ENCODE measurements around the gene LRP11. TPM values are rescaled to one million over a fixed set of nuclear protein-coding genes. Genes with fewer than 3 reads are reported as not detected.

The LRP11 gene
- total RNA-seq, 1 donor from 2014 or later = 2.2 TPM

DNA sequence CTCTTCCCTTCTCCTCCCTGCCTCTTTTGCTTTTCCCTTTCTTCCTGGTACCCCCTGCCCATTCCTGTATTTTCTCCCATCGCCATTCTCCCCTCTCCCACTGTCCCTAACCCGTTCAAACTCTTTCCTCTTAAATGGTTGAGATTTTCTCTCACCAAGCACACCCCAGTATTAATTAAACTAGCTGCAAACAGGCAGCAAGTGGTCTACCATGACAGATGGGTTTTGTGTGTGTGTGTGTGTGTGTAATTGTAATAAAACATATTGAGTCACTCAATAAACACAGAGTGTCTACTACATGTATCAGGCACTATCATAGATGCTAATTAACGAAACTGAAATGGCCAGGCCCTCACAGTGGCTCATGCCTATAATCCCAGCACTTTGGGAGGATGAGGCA is 27.1 kb upstream of the LRP11 start:
- H3K27ac ChIP-seq = no peak overlapping the region
- H3K9me3 Mint-ChIP-seq = no peaks in the 10 kb centered on the region
- TF ChIP-seq EZH2phosphoT487 (IDR thresholded peaks at IDR 0.05) (no peak), EZH2 (IDR thresholded peaks at IDR 0.05) (no peak)
- TF ChIP-seq, protein P1, sequence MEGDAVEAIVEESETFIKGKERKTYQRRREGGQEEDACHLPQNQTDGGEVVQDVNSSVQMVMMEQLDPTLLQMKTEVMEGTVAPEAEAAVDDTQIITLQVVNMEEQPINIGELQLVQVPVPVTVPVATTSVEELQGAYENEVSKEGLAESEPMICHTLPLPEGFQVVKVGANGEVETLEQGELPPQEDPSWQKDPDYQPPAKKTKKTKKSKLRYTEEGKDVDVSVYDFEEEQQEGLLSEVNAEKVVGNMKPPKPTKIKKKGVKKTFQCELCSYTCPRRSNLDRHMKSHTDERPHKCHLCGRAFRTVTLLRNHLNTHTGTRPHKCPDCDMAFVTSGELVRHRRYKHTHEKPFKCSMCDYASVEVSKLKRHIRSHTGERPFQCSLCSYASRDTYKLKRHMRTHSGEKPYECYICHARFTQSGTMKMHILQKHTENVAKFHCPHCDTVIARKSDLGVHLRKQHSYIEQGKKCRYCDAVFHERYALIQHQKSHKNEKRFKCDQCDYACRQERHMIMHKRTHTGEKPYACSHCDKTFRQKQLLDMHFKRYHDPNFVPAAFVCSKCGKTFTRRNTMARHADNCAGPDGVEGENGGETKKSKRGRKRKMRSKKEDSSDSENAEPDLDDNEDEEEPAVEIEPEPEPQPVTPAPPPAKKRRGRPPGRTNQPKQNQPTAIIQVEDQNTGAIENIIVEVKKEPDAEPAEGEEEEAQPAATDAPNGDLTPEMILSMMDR (IDR thresholded peaks at IDR 0.05) = no peak
- no peak for DNase-seq (ENCODE audit: low spot score)
- H3K27me3 Mint-ChIP-seq (ENCODE audit: insufficient read depth, low read depth) = peaks cover 9% of the 10 kb centered on the region
- H3K9ac ChIP-seq = no peak overlapping the region
- H3K27ac Mint-ChIP-seq = no peak overlapping the region
- H3F3A ChIP-seq (ENCODE audit: low read depth) = no peaks in the 10 kb centered on the region
- no peaks in the 10 kb centered on the region for H3K79me2 ChIP-seq (ENCODE audit: low read depth)
- no peaks in the 10 kb centered on the region for H3K9me3 ChIP-seq (ENCODE audit: low read depth)
- no peaks in the 10 kb centered on the region for H3K36me3 ChIP-seq
- H3K36me3 Mint-ChIP-seq = no peaks in the 10 kb centered on the region
- H4K20me1 ChIP-seq (ENCODE audit: low read depth) = no peaks in the 10 kb centered on the region
- H2AFZ ChIP-seq (replicated peaks) = no peak overlapping the region
- H3K27me3 ChIP-seq = peaks cover 16% of the 10 kb centered on the region
- no peaks in the 10 kb centered on the region for H3K4me1 ChIP-seq
- no peak overlapping the region for H3K4me2 ChIP-seq
- H3K4me1 Mint-ChIP-seq = no peaks in the 10 kb centered on the region
- no peak overlapping the region for H3K4me3 Mint-ChIP-seq
- H3K4me3 ChIP-seq = no peak overlapping the region

DNA sequence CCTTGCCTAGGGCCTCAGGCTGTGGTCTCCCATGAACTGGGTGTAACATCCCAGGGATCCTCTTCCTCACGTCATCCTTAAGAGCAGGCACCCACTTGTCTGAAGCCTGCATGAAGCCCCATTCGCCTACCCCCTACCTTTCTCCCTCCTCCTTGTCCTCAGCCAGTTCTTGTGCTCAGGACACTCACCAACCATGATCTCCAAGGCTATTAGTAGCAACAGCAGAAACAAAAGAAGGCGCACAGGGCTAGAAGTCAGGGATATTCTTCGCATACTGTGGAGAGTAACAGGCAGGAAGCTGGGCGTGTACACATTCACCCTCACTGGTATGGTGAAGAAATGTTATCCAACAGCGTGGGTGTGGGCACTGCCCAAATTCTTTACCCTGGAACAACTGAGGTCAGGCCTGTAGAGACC is 26.5 kb upstream of the LRP11 start:
- H3K27me3 Mint-ChIP-seq (ENCODE audit: insufficient read depth, low read depth) = peaks cover 9% of the 10 kb centered on the region
- Histone ChIP-seq H3K9me3 (ENCODE audit: low read depth) (no peaks in the 10 kb centered on the region), H3K36me3 (no peaks in the 10 kb centered on the region), H3K4me1 (no peaks in the 10 kb centered on the region), H2AFZ (replicated peaks) (no peak overlapping the region), H4K20me1 (ENCODE audit: low read depth) (no peaks in the 10 kb centered on the region), H3K27ac (no peak overlapping the region), H3K4me3 (no peak overlapping the region), H3K4me2 (no peak overlapping the region), H3K27me3 (peaks cover 16% of the 10 kb centered on the region), H3F3A (ENCODE audit: low read depth) (no peaks in the 10 kb centered on the region), H3K9ac (no peak overlapping the region), H3K79me2 (ENCODE audit: low read depth) (no peaks in the 10 kb centered on the region)
- no peak overlapping the region for H3K4me3 Mint-ChIP-seq
- TF ChIP-seq, protein P1 (IDR thresholded peaks at IDR 0.05) = no peak
- no peak for DNase-seq (ENCODE audit: low spot score)
- H3K9me3 Mint-ChIP-seq = no peaks in the 10 kb centered on the region
- no peaks in the 10 kb centered on the region for H3K4me1 Mint-ChIP-seq
- no peaks in the 10 kb centered on the region for H3K36me3 Mint-ChIP-seq
- peak overlapping the region; percentile 80 for H3K27ac Mint-ChIP-seq

DNA sequence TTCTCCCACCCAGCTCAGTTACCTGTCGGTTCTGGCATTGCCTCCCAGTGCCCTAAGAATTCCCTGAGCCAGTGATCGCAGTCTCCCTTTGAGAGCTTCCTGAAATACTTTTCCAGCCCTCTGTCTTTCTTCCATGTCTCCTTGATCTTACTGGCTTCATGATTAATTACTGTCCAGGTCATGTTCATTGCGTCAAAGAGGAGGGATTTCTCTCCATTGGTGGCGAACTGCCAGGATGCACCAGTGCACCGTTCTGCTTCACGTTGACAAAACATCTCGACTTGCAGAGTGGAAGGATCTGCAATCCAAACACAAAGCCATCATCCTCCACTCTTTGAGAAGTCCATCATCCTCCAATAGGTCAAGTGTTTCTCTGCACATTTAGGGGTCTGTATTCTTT is 25.2 kb upstream of the LRP11 start:
- H4K20me1 ChIP-seq (ENCODE audit: low read depth) = no peaks in the 10 kb centered on the region
- no peaks in the 10 kb centered on the region for H3K36me3 Mint-ChIP-seq
- H3K4me1 Mint-ChIP-seq = no peaks in the 10 kb centered on the region
- H3K9ac ChIP-seq = no peak overlapping the region
- no peak overlapping the region for H3K4me3 Mint-ChIP-seq
- H3K27ac Mint-ChIP-seq = no peak overlapping the region
- peaks cover 29% of the 10 kb centered on the region for H3K27me3 ChIP-seq
- H3K4me3 ChIP-seq = no peak overlapping the region
- no peaks in the 10 kb centered on the region for H3K4me1 ChIP-seq
- TF ChIP-seq, protein P1 (IDR thresholded peaks at IDR 0.05) = no peak
- TF ChIP-seq EZH2phosphoT487 (IDR thresholded peaks at IDR 0.05) (no peak), EZH2 (IDR thresholded peaks at IDR 0.05) (no peak)
- H3K9me3 ChIP-seq (ENCODE audit: low read depth) = no peaks in the 10 kb centered on the region
- no peak overlapping the region for H2AFZ ChIP-seq (replicated peaks)
- no peaks in the 10 kb centered on the region for H3F3A ChIP-seq (ENCODE audit: low read depth)
- H3K9me3 Mint-ChIP-seq = no peaks in the 10 kb centered on the region
- no peaks in the 10 kb centered on the region for H3K36me3 ChIP-seq
- H3K4me2 ChIP-seq = no peak overlapping the region
- H3K27ac ChIP-seq = no peak overlapping the region
- H3K27me3 Mint-ChIP-seq (ENCODE audit: insufficient read depth, low read depth) = peaks cover 6% of the 10 kb centered on the region
- DNase-seq (ENCODE audit: low spot score) = no peak
- no peaks in the 10 kb centered on the region for H3K79me2 ChIP-seq (ENCODE audit: low read depth)

DNA sequence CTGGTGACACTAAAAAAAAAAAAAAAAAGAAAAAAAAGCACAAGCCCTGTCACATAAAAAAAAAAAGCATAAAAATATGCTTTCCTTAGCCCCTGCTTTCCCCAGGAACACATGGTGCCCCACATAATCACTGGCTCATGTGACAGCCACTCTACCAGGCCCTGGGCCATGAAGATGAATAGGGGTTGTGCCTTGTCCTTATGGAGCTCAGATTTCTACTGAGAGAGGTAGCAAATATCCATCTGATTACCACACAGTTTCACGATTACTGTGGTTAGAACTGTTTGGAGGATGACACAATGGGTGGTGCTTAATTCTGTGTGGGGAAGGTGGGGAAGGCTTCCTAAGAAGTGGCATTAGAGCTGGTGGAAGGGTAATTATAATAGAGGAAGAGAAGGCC is 24.5 kb upstream of the LRP11 start:
- H3K79me2 ChIP-seq (ENCODE audit: low read depth) = no peaks in the 10 kb centered on the region
- no peak overlapping the region for H3K9ac ChIP-seq
- H3K4me1 ChIP-seq = no peaks in the 10 kb centered on the region
- H3F3A ChIP-seq (ENCODE audit: low read depth) = no peaks in the 10 kb centered on the region
- Mint-ChIP-seq H3K4me3 (no peak overlapping the region), H3K27me3 (ENCODE audit: insufficient read depth, low read depth) (peaks cover 6% of the 10 kb centered on the region), H3K4me1 (no peaks in the 10 kb centered on the region), H3K27ac (no peak overlapping the region), H3K9me3 (no peaks in the 10 kb centered on the region), H3K36me3 (no peaks in the 10 kb centered on the region)
- H2AFZ ChIP-seq (replicated peaks) = no peak overlapping the region
- no peak overlapping the region for H3K4me2 ChIP-seq
- H3K9me3 ChIP-seq (ENCODE audit: low read depth) = no peaks in the 10 kb centered on the region
- no peak for DNase-seq (ENCODE audit: low spot score)
- no peaks in the 10 kb centered on the region for H4K20me1 ChIP-seq (ENCODE audit: low read depth)
- TF ChIP-seq EZH2phosphoT487 (IDR thresholded peaks at IDR 0.05) = no peak
- TF ChIP-seq, protein P1 (IDR thresholded peaks at IDR 0.05) = no peak
- TF ChIP-seq EZH2 (IDR thresholded peaks at IDR 0.05) = no peak
- no peak overlapping the region for H3K27ac ChIP-seq
- peaks cover 29% of the 10 kb centered on the region for H3K27me3 ChIP-seq
- no peak overlapping the region for H3K4me3 ChIP-seq
- H3K36me3 ChIP-seq = no peaks in the 10 kb centered on the region

Measured in neural progenitor cell (in vitro differentiated cells).